ENCODE measurements around the gene TMEM270.

- no peak for TF ChIP-seq CTCF (IDR thresholded peaks at IDR 0.05)
- TF ChIP-seq ATF2 (CRISPR knock-in tag; IDR thresholded peaks at IDR 0.05; ENCODE audit: borderline replicate concordance, low read depth): no peak
- TF ChIP-seq SP1 (CRISPR knock-in tag; conservative IDR thresholded peaks at IDR 0.05): no peak
- TF ChIP-seq NR1H2 (CRISPR knock-in tag; IDR thresholded peaks at IDR 0.05): no peak
- TF ChIP-seq CBFB (CRISPR knock-in tag; IDR thresholded peaks at IDR 0.05; ENCODE audit: low read depth): no peak
Measured at GRCh38 chr7:73827567-73828106, 33.3 kb upstream of the TMEM270 start.

All from WTC11 (cell line).